Colon (tissue), 2 donors: ENCODE data around the gene SLC2A1.

Source experiments
- FAIRE-seq: peaks from 2 replicates; lab custom pipeline; 2012; peaks lifted over from hg19 to GRCh38; lab: Jason Lieb, UNC
- donor health status: control.
- donor health status: control.

Gene SLC2A1

DNA sequence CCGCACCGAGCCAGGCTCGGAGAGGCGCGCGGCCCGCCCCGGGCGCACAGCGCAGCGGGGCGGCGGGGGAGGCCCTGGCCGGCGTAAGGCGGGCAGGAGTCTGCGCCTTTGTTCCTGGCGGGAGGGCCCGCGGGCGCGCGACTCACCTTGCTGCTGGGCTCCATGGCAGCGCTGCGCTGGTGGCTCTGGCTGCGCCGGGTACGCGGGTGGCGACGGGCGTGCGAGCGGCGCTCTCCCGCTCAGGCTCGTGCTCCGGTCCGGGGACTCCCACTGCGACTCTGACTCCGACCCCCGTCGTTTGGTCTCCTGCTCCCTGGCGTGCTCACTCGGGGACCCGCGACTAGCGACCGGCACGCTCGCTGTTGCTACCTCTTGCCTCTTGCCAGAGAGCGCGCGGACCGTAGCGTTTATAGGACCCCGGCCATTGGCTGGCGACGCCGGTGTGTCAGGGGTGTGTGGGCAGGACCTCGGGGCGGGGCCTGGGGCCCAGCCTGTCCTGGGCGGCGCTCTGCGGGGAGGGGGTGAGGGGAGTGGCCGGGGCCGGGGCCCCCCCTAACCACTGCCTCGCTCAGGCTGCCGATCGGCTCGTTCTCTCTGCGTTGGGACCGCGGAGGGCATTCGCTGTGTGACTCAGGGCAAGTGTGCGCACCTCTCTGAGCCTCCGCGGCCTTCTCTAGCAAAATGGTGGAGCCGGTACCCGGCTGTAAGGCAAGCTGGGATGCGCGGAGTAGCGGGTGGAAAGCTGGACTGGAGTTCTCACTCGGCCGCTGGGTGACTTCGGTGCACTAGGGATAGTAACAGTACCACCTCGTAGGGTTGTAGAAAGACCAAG is at the start of gene SLC2A1:
TSS of gene SLC2A1 (minus strand) at position 381 of the 832 bp plus-strand sequence. CDS start at position 164, 217 bp downstream.
- FAIRE-seq = no peak

DNA sequence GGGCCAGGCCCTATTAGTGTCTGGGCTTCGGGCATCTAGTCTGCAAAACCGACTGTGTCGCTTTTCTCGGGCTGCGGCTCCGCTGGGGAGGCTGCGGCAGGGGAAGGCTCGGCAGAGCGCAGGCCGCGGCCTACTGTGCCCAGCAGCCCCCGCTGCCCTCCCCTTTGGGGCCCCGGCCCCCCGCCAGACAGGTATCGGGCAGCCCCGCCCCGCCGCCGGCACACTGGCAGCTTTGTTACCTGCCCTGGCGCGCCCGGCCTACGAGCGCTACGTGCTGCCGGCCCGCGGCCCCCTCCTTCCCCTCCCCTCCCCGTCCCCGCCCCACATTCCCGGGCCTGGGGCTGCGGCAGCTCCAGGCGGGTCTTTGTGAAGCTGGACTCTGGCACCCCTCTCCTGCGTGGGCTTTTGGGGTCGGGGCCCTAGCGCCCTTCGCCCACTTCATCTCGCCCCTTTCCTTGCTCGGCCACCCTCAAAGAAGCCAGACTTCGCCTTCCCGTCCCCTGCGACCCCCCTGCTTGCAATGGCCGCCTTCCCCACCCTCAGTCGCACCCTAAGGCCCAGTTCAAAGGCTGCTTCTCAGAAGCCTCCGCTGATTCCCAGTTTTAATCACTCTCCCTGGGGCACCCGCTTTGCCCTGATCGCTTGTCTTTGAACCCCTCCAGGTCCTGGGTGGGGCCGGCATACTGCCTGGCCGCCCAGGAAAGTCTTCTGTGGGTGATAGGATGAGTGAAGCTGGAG is 48.9 kb upstream of the SLC2A1 start:
- FAIRE-seq = no peak

DNA sequence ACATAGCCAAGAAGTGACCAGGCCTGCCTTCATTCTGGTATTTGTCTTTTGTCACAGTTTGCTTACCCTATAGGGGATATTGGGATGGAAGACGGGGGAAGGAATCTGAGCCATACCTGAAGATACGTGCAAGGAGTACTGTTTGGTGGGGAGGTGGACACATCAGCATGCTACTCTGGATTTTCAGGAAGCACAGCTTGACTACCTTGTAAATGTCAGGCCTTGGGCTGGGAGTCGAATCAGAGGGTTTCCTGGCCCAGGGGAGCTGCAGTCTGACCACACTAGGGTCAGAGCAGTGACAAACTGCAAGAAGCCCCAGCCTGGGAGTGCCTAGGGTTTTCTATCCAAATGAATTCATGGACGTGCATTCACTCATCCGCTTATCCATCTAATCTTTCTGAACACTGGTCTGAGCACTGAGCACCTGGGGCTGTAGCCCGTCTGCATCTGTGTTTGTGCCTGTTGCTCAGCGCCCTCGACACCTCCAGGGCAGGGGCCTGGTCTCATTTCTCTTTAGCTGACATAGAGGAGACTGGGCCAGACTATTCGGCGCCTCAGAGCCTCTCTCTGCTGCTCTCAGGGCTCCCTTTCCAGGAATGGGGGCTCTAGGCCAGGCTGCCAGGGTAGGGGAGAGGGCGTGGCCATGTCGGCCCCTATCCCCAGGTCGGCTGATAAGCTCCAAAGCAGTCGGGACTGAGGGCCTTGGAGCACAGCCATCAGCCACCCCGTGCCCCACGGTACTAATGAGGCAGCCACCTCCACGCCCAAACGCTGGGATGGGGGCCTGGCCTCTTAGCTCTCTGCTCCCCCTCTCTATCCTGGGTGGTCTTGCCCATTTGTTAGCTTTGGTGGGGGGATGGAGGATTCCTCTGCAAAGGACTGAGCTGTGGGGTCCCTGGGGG is 47.0 kb upstream of the SLC2A1 start:
- no peak for FAIRE-seq

DNA sequence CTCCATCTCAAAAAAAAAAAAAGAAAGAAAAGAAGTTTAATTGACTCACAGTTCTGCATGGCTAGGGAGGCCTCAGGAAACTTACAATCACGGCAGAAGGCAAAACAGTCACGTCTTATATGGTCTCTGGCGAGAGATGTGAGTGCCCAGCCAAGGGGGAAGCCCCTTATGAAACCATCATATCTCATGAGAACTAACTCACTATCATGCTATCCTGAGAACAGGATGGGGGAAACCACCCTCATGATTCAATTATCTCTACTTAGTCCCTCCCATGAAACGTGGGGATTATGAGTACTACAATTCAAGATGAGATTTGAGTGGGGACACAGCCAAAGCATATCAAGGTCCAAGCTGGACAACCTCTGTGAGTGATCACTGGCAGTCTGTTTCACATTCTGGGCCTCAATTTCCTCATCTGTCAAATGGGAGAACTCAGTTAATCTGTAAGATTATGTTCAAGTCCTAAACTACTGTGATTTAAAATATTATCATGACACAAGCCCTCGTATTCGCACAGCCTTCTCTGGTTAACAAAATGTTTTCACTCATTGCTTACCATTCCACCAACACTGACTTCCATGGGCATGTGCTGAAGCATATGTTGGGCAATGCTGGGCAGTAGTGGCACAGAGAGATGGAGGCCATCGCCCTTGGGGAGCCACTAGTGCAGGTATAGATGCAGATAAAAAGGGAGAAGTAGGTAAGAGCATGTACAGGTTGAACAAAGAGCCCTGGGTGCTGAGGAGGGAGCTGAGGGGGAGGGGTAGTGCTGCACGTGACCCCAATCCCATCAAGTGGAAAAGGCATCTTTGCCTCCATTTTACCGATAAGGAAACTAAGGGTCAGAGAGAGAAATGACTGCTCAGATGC is 46.2 kb upstream of the SLC2A1 start:
- FAIRE-seq = no peak

DNA sequence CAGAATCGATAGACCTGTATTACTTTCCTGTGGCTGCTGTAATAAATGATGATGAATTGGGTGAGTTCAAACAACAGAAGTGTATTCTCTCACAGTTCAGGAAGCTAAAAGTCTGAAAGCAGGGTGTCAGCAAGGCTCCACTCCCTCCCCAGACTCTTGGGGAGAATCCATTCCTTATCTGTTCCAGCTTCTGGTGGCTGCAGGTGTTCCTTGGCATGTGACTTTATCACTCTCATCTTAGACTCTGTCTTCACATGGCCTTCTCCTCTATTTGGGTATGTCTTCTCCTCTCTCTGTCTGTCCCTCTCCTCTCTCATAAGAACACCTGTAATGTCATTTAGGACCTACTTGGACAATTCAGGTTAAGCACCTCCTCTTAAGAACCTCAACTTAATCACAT is 44.1 kb upstream of the SLC2A1 start:
- no peak for FAIRE-seq

DNA sequence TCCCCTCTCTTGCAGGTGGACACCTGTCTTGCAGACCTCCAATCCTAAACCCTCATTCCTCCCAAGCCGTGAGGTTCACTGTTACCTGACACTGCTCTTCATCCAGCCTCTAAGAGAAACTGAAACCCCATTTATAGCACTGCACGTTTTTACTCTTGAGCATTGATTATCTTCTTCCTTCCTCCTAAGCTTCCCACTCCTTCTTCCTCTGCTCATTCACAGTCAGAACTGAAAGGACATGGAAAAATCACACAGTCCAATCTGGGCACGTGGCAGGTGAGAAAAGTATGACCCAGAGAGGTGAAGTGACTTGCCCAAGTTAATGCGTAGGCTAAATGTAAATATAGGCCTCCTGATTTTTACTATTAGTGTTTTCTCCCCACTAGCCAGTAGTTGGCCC is 43.4 kb upstream of the SLC2A1 start:
- FAIRE-seq = no peak

DNA sequence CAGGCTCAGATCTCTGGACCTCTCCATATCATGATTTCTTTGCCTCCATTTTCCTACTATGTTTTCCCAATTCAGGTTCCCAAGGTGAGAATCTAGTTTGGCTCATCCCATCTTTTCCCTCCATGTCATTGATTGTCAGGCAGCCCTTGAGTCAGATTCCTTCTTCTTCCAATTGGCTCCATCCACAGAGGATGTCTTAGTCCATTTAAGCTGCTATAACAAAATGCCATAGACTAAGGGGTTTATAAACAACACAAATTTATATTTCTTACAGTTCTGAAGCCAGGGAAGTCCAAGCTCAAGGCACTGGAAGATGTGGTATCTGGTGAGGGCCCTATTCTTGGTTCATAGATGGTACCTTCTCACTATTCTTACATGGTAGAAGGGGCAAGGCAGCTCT is 42.8 kb upstream of the SLC2A1 start:
- no peak for FAIRE-seq

DNA sequence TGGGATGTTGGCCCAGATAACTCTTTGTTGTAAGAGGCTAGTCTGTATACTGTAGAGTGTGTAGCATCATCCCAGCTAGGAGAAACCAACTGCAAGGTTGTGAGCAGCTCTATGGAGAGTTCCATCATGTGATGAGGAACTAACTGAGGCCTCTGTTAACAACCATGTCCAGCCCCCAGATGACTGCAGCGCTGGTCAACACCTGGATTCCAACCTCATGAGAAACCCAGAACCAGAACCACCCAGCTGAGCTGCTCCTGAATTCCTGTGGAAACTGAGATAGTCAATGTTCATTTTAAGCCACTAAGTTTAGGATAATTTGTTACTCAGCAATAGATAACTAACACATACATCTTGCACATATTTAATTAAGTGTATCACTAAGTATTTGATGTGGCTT is 41.6 kb upstream of the SLC2A1 start:
- no peak for FAIRE-seq

DNA sequence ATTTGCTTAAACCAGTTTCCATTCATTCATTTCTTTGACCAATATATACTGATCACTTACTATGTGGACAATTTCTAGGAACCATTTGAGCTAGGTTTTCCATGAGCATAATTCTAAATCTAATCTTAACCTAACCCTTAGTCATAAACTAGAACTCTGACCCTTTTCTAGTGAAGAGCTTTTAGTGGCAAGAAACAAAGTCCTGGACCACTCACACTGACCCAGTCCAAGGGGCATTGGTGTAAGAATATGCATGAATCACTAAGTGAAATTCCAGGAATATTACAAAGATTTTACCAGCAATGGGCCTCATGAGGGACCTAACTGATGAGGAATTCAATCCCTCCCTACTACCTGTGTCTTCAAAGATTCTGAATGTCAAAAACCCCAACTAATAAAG is 40.6 kb upstream of the SLC2A1 start:
- FAIRE-seq = no peak

DNA sequence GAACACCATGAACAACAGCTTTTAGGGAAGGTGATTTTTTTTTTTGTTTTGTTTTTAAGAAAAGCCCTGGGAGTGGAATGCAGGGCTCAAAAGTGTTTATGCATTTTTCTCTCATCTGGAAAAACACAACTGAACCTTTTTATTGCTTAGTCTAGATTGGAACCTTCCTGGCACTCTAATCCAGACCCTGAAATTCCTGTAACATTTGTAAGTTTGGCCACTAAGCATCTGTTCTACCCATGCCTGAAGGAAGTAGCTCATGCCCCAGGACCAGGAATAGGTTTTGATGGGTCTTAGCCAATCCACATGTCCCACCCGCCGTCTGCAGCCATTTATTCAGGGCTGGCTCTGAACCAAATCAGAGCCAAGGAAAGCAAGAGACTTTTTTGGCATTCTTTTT is 39.7 kb upstream of the SLC2A1 start:
- FAIRE-seq = no peak

DNA sequence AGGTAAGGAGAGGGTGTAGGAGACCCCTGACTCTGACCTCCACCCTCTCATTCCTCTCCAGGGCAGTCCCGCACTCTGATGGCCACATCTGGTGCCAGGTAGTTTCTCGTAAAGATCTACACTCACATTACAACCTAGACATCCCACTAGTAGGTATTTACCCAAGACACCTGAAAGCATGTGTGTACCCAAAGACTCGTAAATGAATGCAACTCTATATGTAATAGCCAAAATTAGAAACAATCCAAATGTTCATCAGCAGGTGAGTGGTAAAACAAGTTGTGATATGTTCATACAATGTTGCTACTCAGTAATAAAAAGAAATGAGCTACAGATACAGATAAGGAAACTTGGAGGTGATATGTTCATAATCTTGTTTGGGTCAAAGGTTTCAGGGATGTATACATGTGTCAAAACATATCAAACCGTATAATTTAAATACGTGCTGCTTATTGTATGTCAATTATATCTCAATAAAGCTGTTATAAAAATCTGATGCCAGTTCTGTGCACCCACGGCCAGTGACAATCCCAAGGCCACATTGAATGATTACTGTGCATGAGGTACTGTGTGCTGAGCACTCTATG is 37.8 kb upstream of the SLC2A1 start:
- no peak for FAIRE-seq

DNA sequence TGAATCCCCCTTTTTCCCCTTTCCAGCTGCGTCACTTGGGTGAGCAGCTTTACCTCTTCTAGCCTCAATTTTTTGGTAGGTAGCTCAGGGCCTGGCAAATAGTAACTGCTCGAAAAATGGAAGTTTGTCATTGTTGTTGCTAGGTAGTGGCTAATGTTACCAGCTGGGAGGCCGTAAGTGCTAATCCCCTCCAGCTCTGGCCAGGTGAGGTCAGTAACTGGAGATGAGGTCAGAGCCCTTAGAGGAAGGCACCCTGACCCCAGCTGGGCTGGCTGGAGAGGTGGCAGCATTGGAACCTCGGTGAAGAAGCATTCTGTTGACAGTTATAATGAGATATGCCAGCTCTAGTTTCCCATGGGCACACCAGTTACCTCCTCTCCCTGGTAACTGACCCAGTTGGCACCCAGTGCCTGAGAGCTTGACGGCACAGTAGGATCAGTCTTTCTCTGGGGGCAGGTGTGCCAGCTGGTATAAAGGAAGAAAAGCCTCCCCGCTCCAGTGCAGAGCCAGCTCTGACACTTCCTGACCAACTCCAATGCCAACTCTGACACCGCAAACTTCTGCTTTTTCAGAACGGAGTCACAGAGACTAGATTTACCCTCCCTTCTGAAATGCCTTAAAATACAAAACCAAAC is 35.0 kb upstream of the SLC2A1 start:
- no peak for FAIRE-seq

DNA sequence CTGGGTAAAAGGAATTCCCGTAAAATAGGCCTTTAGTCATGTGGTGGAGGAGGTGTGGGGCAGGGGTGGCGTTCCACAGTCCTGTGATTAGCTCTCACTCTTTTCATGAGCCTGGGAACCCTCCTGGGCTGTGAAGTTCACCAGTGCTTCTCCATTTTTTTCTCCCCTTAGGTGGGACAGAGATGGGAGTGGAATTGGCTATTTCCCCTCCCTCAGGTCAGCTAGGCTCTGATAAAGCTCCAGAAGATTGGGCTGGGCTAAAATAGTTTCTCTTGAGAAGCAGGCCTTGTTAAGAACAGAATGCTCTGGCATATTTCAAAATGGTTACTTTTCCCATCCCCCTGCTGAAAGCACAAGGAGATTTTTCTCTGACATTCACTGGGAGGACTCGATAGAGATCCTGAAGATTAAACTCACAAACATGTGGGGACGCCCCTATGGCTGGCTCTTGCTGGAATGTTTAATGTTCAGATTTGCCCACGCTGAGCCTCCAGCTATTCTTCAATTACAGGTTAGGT is 33.4 kb upstream of the SLC2A1 start:
- no peak for FAIRE-seq

DNA sequence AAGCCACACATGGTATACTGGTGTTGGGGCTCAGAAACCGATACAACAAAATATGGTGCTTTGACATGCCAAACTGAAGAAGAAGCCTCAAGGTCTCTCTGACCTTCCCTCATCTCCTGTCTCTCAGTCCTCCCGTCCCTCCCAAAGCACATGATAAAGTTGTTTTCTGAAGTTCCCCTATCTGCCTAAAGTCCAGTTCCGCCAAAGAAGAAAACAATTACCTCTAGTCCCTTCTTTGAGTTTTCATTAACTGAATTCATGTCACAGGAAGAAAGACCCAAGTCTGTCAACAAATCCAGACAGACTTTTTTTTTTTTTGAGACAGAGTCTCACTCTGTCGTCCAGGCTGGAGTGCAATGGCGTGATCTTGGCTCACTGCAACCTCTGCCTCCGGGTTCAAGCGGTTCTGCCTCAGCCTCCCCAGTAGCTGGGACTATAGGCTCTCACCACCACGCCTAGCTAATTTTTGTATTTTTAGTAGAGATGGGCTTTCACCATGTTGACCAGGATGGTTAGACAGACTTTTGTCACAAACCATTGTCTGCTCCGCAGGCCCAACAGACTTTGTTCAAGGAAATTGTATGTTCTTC is 32.2 kb upstream of the SLC2A1 start:
- no peak for FAIRE-seq

DNA sequence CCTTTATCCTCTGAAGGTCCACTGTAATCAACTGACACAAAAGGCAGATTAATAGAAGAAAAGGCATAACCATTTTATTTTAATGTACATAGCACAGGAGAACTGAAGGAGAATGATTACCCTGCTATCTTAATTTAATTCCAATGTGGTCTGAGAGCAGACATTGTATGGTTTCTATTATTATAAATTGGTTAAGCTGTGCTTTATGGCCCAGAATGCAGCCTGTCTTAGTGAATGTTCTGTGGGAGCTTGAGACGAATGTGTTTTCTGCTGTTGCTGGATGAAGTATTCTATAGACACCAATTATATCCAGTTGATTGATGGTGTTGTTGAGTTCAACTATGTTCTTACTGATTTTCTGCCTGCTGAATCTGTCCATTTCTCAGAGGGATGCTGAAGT is 25.0 kb upstream of the SLC2A1 start:
- FAIRE-seq = no peak

DNA sequence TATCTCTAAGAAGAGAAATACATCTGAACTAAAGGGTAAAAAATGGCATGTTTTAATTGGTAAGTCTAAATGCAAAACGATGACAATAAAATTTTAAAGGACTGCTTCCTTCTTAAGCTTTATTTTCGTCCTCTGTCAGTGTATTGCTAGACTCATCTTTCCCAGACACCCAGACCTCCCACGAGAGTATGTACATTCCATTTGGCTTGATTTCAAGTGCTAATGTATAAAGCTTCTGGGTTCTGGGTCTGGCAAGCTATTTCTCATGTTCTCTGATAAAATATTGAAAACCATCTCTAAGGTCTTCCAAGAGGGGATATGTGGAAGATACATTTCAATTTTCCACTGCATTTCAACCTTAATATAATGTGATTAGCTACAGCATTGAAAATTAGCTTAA is 24.6 kb upstream of the SLC2A1 start:
- no peak for FAIRE-seq

DNA sequence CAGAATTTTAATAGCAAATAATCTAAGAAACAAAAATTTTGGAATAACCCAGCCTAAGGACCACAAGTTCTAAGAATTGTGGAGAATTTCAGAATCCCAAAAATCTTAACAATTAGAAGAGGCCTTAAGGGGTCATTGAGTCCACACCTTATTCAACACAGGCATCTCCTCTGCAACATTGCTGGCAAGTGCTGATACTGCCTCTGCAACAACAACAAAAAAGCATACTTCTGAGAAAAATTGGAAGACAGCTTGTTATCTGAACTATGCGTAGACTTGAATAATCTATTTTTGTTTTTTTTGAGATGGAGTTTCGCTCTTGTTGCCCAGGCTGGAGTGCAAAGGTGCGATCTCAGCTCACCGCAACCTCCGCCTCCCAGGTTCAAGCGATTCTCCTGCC is 24.0 kb upstream of the SLC2A1 start:
- FAIRE-seq = no peak

DNA sequence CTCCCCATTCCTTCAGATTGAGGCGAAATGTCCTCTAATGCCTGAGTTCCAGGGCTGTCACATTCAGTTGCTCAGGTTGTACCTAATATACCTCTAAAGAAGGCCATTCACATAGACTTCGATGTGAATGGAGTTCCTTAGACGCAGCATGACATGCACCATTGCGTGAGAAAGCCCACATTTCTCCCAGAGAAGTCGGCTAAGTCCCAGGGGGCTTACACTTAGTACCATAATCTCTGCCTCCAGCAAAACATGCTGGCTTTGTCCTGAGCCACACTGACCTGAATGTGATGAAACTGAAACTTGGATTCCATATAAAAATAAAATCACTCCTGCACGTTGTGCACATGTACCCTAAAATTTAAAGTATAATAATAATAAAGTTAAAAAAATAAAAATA is 23.2 kb upstream of the SLC2A1 start:
- FAIRE-seq = no peak

DNA sequence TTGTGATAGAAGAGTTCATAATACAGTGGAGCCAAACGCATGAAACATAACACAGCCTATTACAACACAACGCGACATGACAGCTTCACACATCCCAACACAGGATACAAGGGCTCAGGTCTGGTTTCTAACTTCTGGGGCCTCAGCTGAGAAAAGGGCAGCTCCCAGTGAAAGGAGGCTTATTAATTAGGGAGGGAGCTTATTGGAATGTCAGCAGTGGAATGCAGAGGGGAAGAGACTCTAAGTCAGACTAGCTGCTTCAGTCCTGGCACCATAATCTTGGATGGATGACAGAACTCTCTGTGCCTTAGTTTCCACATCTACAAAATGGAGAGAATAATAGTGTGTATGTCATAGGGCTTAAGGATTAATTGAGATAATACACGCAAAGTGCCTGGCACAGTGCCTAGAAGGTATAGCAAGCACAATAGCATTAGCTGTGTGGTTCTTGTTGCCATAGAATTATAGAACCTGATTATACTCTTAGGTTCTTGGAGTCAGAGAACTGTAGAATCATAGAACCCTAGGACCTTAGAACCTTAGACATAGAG is 22.7 kb upstream of the SLC2A1 start:
- FAIRE-seq = no peak
